Ureter (tissue), 1 donor: ENCODE measurements around the gene PATJ. TPM values are rescaled to one million over a fixed set of nuclear protein-coding genes. Genes with fewer than 3 reads are reported as not detected.
"Not testable (repeated sequence)": the region's sequence is repeated elsewhere in the genome, so short reads cannot be mapped to it uniquely, and the experiment has no call there.

ENCODE experiments used
- DNase-seq: peaks from one replicate; pipeline ENCODE4 v3.0.0-alpha.2; 2020; ENCODE audit warnings: low spot score
- total RNA-seq: library from RNA; stranded (reverse); gene quantifications from one replicate; pipeline ENCODE4 v1.2.4, GENCODE V29; 2023
- donor health status: DM: yes; HTN: yes; CAD: no.

Gene PATJ
- total RNA-seq, 1 donor from 2014 or later = 121 TPM

DNA sequence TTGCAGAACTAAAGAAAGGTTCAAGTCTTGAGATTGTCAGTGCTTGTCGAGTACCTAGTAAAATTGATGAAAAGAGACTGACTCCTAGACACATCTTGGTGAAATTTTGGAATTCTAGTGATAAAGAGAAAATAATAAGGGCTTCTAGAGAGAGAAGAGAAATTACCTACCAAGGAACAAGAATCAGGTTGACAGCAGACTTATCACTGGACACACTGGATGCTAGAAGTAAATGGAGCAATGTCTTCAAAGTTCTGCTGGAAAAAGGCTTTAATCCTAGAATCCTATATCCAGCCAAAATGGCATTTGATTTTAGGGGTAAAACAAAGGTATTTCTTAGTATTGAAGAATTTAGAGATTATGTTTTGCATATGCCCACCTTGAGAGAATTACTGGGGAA is 468.7 kb downstream of the PATJ start:
- no peak for DNase-seq

DNA sequence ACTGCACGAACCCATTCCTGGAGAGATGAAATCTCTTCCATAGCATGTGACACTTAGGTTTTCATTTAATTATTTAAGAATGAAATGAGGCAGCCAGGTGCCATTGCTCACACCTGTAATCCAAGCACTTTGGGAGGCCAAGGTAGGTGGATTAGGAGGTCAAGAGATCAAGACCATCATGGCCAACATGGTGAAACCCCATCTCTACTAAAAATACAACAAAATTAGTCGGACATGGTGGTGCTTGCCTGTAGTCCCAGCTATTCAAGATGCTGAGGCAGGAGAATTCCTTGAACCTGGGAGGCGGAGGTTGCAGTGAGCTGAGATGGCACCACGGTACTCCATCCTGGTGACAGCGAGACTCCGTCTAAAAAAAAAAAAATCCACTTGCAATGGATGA is 470.1 kb downstream of the PATJ start:
- DNase-seq = no peak

DNA sequence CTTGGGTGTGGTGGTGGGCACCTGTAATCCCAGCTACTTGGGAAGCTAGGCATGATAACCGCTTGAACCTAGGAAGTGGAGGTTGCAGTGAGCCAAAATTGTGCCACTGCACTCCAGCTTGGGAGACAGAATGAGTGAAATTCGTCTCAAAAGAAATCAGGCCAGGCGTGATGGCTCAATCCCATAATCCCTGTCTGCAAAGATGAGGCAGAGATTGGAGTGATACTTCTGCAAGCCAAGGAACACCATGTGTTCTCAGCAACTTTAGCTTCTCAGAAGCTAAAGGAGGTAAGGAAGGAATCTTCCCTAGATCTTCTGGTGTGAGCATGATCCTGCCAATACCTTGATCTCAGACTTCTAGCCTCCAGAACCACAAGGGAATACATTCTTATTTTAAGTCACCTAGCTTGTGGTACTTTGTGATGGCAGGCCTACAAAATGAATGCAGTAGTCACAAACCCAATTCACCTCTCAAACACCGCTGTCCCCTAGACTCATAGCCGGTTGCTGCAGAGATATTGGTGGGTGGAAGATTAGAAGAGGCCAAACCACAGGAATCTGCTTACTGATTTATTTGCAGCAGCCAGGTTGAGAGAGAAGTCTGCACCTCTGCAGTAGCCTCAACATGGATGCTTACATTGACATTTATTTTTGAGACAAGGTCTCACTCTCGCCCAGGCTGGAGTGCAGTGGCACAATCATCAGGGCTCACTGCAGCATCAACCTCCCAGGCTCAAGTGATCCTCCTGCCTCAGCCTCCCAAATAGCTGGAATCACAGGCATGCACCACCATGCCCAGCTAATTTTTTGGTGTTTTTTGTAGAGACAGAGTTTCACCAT is 471.0 kb downstream of the PATJ start:
- DNase-seq = no peak

GRCh38 chr1:62218604-62219003 is 476.3 kb downstream of the PATJ start:
- DNase-seq = no peak

DNA sequence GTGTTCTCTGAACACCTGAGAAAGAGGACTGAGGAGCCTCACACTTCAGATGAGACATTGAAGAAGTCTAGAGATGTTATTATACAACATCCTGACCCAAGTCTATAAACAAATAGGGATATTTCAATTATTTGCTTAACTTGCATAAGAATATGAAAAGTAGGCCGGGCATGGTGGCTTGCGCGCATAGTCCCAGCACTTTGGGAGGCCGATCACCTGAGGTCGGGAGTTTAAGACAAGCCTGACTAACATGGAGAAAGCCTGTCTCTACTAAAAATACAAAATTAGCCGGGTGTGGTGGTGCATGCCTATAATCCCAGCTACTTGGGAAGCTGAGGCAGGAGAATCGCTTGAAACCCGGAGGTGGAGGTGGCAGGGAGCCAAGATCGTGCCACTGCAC is 478.2 kb downstream of the PATJ start:
- DNase-seq = not testable (repeated sequence)

DNA sequence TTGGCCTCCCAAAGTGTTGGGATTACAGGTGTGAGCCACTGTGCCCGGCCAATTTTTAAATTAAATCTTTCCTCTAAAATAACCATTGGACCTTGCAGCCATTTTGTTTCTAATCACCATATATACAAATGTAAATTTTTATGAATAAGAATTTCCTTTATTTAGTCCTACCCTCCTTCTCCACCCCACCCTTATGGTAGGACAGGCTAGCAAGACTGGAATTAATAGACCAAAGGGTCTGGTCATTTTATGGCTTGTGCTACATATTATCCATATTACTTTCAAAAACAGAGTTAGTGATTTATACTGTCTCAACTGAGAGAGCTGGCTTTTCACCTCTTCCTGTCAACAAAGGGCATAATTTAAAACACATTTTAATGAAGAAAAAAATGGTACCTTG is 478.9 kb downstream of the PATJ start:
- no peak for DNase-seq

GRCh38 chr1:62222321-62222720 is 480.0 kb downstream of the PATJ start:
- no peak for DNase-seq

- DNase-seq = no peak
Observed at GRCh38 chr1:62224182-62224581, 481.9 kb downstream of the PATJ start.

DNA sequence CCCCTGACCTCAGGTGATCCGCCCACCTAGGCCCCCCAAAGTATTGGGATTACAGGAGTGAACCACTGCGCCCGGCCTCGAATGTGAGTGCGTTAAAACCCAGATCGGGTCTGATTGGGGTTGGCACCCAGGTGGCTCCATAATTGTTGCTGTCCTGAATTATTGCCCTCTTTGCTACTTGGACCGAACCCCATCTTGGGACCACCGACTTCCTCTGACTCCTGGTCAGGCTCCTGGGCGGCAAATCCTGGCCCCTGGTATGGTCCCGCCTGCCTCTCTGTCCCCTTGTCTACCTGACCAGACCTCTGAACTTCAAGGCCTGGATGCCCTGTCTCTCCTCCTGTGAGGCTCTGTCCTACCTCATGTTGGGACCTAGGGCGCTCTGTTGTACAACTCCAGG is 485.2 kb downstream of the PATJ start:
- no peak for DNase-seq

Other genes with a start within 250 kb of the PATJ start
- gene TM2D1, start 17.3 kb upstream of the PATJ start, total RNA-seq = 63.4 TPM